Measurements from ENCODE around the gene RSBN1L.

DNA sequence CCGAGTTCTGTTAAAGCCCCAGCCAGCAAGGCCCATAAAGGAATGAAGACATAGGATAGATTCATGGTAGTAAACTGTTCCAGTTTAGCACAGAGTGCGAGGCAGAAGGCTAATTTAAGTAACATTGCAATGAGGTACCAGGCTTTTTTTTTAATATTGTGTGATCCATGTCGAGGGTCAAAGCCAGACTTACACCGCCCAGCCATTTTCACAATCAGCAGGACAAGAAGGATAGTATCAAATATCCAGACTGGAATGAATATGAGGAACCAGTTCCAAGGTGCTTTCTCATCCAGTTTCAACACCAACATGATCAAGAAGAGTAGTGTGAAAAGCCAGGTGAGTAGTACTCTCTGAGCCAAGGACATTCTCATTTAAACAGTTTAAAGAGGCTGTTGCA is 97.7 kb downstream of the RSBN1L start:
- TF ChIP-seq POLR2A (IDR thresholded peaks at IDR 0.05) (no peak), CTCF (IDR thresholded peaks at IDR 0.05) (no peak), POLR2AphosphoS5 (IDR thresholded peaks at IDR 0.05) (no peak), EP300 (IDR thresholded peaks at IDR 0.05) (no peak)

All from gastroesophageal sphincter (tissue), 3 donors.